GM12892 (cell line): ENCODE results near the gene RGS9.
A peak's percentile ranks its signal among the peaks of the same experiment; 100 is the strongest.

Source experiments
- DNase-seq: peaks from one replicate; pipeline ENCODE4 v3.0.0; 2011; ENCODE audit not compliant: insufficient read length
- FAIRE-seq: peaks from 2 replicates; lab custom pipeline; 2011; peaks lifted over from hg19 to GRCh38; lab: Jason Lieb, UNC
- POLR2A ChIP-seq: IDR thresholded peaks from 2 replicates; pipeline ENCODE4 v1.6.1; 2011; ENCODE audit warnings: low read depth, low read length, control low read depth
- POLR2AphosphoS5 ChIP-seq: IDR thresholded peaks from 2 replicates; pipeline ENCODE4 v1.6.1; 2011; ENCODE audit warnings: low read depth, low read length, control low read depth
- TAF1 ChIP-seq: IDR thresholded peaks from 2 replicates; pipeline ENCODE4 v1.6.1; 2011; ENCODE audit warnings: low read depth, mild to moderate bottlenecking, control low read depth, low read length, borderline replicate concordance

Gene RGS9

DNA sequence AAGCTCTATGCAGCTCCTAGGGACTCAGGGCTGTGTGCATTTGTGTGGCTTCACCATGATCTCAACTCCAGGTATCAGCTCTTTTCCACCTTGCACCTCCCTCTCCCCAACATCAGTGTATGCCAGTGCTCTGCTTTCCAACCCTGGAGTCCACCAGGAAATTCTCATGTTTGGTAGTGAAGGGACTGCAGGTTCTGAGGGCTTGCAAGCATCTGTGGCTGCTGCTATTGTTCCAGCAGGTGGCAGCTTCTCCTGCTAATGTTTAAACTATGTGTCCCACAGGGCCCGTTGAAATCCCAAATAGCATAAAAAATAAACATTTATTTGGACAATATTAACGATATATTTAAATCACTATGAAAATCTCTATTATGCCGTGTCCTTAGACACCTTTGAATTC is 82.0 kb downstream of the RGS9 start:
- TF ChIP-seq TAF1 (no peak), POLR2AphosphoS5 (no peak), POLR2A (no peak)
- FAIRE-seq (no peak), DNase-seq (no peak)

DNA sequence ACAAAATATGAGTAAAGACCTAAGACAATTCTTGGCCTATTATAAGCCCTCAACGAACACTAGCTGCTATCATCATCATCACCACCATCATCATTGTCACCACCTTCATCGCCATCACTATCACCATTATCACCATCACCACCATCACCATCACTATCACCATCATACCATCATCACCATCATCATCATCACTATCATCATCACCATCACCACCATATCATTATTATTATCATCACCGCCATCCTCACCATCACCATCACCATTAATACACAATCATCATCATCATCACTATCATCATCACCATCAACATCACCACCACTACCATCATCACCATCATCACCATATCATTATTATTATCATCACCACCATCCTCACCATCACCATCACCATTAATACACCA is 82.5 kb downstream of the RGS9 start:
- TF ChIP-seq POLR2A (no peak), POLR2AphosphoS5 (no peak), TAF1 (no peak)

DNA sequence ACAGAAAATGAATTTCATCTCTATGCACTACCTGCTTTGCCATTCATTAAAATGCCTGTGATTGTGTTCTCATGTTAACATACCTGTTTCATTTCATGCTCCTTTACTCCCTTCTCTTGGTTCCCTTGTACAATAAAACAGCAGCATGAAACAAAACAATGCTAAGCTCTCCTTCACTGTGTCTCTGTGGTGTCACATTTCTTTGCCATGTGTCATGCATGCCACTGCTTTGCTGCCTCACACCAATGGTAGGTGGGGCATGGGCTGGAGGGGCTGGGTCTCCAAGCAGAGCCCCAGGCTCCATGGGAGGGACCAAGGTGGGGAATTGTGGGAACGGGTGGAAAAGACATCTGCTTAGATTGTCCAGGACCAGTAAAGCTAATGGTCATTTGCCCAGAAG is 83.6 kb downstream of the RGS9 start:
- TF ChIP-seq POLR2A: no peak
- no peak for TF ChIP-seq POLR2AphosphoS5
- TF ChIP-seq TAF1: no peak
- FAIRE-seq (no peak), DNase-seq (no peak)

More for the DNA sequence above, 82.5 kb downstream of the RGS9 start:
- DNase-seq (no peak), FAIRE-seq (peak; percentile 42)

DNA sequence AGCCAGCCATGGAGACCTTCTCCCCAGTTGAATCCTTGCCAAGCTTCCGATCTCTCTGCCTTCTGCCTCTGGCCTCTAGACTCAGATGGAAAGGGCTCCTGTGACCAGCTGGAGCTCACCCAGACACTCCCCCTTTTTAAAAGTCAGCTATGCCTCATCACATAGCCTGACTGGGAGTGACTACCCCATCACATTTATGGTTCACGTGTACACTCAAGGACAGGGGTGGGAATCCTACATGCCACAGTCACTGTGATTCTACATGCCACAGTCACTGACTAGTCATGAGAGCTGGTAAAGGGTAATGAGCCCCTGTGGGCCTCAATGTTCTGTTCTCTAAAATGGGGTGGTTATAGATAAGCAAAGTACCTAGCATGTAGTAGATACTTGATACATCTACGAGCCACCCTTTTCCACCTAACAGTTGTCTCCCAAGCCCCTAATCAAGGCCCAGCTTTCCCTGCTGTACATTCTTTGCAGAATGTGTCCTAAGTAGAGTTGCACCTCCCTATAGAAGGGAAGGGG is 85.1 kb downstream of the RGS9 start:
- FAIRE-seq (no peak), DNase-seq (no peak)
- no peak for TF ChIP-seq POLR2A
- TF ChIP-seq POLR2AphosphoS5: no peak
- TF ChIP-seq TAF1: no peak

DNA sequence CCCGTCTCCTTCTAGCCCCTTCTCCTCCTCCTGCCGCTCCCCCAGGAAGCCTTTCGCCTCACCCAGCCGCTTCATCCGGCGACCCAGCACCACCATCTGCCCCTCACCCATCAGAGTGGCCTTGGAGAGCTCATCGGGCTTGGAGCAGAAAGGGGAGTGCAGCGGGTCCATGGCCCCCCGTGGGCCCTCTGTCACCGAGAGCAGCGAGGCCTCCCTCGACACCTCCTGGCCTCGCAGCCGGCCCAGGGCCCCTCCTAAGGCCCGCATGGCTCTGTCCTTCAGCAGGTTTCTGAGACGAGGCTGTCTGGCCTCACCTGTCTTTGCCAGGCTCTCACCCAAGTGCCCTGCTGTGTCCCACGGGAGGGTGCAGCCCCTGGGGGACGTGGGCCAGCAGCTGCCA is 87.9 kb downstream of the RGS9 start:
- no peak for FAIRE-seq
- TF ChIP-seq TAF1 (no peak), POLR2AphosphoS5 (no peak), POLR2A (no peak)
- DNase-seq: no peak

DNA sequence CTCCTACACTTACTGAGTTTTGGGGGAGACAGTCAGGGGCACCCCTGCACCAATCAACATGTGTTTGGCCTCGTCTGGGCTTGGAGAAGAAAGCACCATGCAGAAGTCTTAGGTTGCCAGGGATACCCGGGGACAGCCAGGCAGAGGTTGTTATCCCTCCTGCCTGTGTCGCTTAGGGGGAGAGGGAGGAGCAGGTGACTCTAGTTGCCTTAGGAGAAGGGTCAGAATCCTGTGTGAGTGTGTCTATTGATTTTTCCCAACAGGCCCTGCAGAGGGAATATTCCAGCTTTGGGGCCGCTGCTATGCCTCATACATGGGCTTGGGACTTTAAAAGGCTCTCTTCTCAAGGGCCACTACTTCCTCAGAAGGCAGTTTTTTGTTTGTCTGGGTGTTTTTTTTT is 89.1 kb downstream of the RGS9 start:
- FAIRE-seq: no peak
- TF ChIP-seq POLR2AphosphoS5 (no peak), TAF1 (no peak), POLR2A (no peak)
- no peak for DNase-seq

DNA sequence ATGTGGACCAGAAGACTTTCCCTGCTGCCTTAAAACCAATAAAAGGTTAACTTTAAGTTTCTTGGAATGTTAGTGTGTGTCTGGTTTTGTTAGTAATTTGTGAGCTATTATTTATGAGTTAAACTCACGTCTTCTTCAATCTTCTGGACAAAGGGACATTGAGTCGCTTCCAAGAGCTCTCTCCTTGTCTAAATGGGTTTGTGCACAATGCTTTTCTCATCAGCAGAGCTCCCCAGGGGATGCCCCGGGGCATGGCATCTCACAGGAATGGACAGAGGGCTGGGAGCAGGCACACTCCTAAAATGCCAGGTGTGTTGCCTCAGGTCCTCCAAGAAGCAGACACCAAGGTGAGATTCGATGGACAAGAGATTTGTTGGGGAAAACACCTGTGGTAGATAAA is 90.5 kb downstream of the RGS9 start:
- no peak for DNase-seq
- FAIRE-seq: no peak
- TF ChIP-seq TAF1 (no peak), POLR2AphosphoS5 (no peak), POLR2A (no peak)

DNA sequence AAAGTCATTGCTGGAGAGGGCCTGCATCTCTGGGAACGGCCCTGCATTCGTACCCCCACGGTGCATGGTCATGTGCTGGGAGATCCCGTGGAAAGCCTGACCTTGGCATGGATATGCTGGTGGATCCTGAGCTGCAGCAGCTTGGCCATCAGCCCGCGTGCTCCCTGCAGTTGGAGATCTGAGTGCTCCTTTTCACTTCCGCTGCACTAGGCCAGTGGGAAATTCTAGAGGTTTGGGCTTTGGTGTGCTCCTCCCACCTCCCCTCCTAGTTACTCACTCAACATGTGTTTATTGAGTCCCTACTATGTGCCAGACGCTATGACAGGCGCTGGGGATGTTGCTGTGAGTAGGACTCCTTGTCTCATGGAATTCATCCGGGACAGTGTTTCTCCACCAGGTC is 91.1 kb downstream of the RGS9 start:
- DNase-seq (no peak), FAIRE-seq (peak; percentile 66)
- TF ChIP-seq TAF1: no peak
- TF ChIP-seq POLR2AphosphoS5: no peak
- TF ChIP-seq POLR2A: no peak

DNA sequence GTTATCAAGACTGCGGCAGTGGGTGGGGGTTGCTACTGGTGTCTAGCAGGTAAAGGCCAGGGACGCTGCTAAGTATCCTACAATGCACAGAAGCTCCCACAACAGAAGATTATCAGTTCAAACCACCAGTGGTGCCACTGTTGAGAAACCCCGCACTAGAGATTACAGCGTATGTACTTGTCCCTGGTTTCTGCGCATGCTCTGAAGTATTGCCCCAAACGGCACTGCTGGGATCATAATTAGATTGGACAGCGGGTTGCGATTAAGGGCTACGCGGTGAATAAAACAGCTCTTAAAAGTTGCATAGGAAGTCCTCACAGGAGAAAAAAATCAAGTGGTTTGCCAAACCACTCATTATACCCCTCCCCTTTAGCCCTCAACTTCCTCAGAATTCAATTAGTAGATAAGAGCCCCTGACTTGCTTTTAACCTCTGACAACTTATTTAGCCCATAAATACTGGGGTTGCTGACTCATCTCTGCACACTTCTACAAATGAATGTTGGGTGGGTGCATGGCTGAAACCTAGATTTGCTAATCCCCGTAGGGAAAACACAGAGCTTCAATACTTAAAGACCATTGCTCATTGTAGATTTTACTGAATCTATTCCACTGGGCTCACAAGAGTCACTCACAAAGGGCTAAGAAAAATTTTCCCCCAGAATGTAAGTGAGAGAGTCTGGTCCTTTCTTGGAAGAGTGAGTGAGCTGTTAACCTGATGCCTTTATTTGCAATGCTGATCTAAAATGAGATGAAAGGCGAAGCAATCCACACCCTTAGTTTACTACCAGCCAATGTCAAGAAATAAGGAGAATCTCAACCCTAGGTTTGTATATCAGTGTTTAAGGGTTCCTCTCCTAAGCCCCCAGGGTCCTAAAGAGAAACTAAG is 91.8 kb downstream of the RGS9 start:
- DNase-seq (peak; percentile 33), FAIRE-seq (peak; percentile 93)
- TF ChIP-seq POLR2AphosphoS5 (no peak), TAF1 (no peak), POLR2A (no peak)

DNA sequence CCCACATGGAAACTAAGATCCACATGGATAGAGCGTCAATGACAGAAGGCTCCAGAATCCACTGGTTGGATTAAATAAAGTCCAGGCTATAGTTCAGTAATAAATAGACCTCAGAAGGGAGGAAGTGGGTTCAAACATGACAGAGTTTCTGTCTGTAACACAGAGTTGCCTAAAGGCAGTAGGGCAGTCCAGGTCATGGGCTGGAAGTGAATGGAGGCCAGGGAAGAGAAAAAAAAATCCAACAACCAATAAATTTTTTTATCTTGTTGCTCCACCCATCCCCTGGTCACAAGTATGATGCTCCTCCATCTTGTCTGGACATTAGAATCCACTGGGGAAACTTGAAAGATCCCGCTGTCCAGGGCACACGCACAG is 92.4 kb downstream of the RGS9 start:
- FAIRE-seq (no peak), DNase-seq (no peak)
- TF ChIP-seq POLR2A: no peak
- TF ChIP-seq TAF1: no peak
- no peak for TF ChIP-seq POLR2AphosphoS5

DNA sequence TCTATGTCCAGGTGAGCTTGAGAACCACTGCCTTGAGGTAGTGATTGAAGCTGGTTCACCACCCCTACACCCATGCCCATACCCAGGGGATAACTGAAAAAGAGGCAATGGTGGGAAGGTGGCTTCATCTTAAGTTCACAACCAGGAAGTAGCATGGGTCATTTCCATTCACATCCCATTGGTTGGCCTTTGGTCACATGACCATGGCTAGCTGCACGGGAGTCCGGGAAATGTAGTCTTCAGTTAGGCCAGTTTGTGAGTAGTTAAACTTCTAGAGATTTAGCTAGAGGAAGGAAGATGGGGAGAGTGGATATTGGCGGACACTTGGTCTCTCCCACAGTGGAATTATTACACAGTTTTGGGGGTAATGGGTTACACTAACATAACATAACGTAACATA is 92.9 kb downstream of the RGS9 start:
- DNase-seq: no peak
- TF ChIP-seq TAF1 (no peak), POLR2A (no peak), POLR2AphosphoS5 (no peak)
- FAIRE-seq: peak; percentile 30

DNA sequence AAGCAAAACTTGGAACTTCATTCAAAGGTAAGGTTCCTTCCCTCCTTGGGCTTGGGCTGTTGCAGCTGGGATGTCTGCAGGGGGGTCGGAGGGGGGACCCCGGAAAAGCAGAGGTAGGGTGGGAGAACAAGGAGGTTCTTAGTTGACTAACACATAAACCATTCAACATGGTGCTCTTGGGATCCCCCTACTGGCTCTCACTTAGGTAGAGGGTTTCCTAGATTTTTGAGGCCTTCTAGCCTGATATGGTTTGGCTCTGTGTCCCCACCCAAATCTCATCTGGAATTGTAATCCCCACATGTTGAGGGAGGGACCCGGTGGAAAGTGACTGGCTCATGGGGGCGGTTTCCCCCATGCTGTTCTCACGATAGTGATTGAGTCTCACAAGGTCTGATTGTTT is 93.9 kb downstream of the RGS9 start:
- FAIRE-seq (no peak), DNase-seq (no peak)
- TF ChIP-seq POLR2AphosphoS5 (no peak), TAF1 (no peak), POLR2A (no peak)
